ENCODE data around the gene PRKCH.

DNA sequence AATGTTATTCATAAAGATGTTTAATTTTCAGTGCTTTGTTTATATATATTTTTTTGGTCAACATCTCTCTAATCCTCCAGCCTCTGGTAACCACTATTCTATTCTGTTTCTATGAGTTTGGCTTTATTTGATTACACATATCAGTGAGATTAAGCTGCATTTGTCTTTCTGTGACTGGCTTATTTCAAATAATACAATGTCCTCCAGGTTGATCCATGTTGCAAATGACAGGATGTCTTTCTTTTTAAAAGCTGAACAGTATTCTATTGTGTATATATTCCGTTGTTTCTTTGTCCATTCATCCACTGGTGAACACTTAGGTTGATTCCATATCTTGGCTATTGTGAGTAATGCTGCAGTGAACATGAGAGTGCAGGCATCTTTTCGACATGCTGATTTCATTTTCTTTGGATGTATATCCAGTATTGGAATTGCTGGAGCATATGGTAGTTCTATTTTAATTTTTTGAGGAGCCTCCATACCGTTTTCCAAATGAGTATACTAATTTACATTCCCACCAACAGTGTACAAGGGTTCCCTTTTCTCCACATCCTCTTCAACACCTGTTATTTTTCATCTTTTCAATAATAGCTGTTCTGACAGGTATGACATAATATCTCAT, 142.4 kb downstream of the PRKCH start:
- TF ChIP-seq, protein P1, sequence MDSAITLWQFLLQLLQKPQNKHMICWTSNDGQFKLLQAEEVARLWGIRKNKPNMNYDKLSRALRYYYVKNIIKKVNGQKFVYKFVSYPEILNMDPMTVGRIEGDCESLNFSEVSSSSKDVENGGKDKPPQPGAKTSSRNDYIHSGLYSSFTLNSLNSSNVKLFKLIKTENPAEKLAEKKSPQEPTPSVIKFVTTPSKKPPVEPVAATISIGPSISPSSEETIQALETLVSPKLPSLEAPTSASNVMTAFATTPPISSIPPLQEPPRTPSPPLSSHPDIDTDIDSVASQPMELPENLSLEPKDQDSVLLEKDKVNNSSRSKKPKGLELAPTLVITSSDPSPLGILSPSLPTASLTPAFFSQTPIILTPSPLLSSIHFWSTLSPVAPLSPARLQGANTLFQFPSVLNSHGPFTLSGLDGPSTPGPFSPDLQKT (IDR thresholded peaks at IDR 0.05; ENCODE audit: borderline replicate concordance, low read depth, low read length), result no peak
- TF ChIP-seq, protein P2, sequence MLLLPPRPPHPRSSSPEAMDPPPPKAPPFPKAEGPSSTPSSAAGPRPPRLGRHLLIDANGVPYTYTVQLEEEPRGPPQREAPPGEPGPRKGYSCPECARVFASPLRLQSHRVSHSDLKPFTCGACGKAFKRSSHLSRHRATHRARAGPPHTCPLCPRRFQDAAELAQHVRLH (tag by site-specific recombination; IDR thresholded peaks at IDR 0.05), result no peak
- no peak for TF ChIP-seq ZNF133 (tag by site-specific recombination; IDR thresholded peaks at IDR 0.05)
